GM21576 (cell line): ENCODE data around the gene IFIT1B.
"Not testable (repeated sequence)": the region's sequence is repeated elsewhere in the genome, so short reads cannot be mapped to it uniquely, and the experiment has no call there.

Source experiments
- ATAC-seq: cut with Tn5 transposase; IDR thresholded peaks from one replicate; pipeline ENCODE4 v1.9.1; 2021; ENCODE audit warnings: mild to moderate bottlenecking, moderate library complexity; ENCODE audit not compliant: unreplicated experiment

The IFIT1B gene

GRCh38 chr10:89379103-89379502, 1.2 kb downstream of the IFIT1B start:
- ATAC-seq: no peak

DNA sequence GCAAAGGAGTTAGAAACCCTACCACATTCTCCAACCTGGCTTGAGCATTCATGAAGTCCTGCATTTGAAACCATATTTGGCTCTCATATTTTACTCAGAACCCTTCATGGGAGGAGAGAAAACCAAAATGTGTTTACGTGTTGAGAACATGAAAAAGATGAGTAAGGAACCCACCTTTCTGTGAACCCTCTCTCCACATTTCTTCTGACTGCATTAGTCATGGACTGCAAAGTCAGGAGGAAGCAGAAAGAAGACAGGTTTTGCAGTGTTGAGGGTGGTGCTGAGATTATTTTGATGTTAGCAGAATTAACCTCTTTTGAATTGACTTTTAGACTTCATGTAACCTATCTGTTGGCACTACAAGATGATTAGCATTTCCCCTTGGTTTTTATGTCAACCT, 4.9 kb downstream of the IFIT1B start:
- ATAC-seq: no peak

DNA sequence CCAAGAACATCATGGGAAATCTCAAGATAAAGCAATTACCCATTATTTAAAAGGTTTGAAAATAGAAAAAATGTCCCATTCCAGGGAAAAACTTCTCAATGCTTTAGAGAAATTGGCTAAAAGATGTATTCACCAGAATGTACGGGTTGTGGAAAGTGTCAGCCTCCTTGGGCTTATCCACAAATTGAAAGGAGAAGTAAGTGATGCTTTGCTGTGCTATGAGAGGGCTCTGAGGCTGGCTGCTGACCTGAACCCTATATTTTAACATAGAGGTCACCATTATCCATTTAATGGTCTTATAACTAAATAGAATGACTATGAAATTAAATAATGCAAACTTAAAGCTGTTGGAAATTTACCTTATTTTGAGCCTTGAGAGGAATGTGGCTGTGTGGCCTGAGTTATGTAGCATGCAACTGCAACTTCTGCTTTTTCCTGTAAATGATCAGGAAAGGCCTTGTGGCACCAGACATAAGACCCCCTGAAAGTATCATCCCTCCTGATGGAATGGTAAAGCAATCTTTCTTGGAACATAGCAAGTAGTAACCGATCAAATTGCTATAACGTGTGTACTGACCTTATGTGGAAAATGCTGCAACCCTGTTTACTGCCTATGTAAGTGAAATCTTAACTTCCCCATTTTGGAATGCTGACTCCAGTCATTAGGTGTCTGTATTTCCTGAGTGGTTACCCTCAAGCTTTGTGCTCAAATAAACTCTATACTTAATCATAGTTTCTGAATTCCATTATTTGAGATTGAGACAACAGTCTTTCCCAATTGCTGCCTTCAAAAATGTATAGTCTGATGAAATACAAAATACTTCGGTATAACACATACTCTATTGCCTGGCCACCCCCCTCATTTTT, 6.9 kb downstream of the IFIT1B start:
- ATAC-seq: no peak

DNA sequence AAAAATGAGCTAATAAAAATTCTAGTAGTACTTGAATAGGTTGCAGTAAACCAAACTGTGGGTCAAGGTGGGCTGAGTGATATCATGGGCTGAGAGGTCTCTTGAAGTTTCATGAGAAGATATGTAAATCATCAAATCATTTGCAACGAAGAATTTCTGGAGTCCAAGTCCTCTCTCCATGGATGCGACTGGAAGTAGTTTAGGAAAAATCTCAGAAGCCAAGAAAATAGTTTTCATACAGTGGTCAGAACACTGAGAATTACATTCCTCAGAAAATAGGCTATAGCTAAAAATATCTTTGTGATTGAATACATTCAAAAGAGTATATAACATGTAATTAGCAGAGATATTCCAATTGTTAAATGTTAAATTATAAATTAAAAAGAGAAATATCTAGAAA, 10.9 kb downstream of the IFIT1B start:
- no peak for ATAC-seq

GRCh38 chr10:89389254-89389653, 11.4 kb downstream of the IFIT1B start:
- ATAC-seq: no peak

DNA sequence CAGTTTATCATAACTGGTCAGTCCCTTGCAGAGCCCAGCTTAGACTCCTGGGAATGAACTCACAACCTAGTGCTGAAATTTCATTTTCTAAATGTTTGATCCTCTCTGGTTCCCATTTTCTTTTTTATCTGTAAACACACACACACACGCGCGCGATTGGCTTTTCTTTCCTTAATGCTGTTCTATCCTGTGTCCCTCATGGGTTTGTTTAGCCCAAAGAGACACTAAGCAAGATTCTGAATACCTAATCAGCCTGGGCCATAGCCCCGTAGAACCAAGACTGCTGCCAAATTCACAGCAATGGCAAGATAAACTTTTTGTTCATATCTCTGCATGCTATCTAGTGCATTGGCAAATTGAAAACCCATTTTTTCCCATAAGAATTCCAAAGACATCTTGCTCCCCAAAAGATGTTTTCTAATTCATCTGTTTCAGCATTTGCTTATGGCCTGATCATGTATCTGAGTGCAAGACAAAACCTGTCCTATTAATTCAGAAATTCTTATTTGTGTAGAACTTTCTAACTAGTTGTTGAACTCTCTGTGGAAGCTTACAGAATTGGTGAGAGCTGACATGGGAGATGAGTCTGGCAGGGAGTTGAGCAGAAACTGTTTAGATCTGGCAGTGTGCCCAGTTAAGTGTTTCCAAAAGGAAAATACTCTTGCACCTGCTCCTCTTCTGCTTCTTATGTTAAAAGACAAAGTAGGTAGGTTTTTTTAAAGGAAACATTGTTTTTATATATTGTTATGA, 12.8 kb downstream of the IFIT1B start:
- ATAC-seq: no peak

DNA sequence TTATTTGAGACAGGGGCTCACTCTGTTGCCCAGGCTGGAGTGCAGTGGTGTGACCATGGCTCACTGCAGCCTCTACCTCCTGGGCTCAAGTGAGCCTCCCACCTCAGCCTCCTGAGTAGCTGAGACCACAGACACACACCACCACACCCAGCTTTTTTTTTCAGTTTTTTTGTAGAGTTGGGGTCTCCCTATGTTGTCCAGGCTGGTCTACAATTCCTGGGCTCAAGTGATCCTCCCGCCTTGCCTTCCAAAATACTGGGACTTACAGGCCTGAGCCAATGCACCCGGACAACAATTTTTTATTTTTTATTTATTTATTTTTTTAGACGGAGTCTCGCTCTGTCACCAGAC, 13.3 kb downstream of the IFIT1B start:
- ATAC-seq: not testable (repeated sequence)

DNA sequence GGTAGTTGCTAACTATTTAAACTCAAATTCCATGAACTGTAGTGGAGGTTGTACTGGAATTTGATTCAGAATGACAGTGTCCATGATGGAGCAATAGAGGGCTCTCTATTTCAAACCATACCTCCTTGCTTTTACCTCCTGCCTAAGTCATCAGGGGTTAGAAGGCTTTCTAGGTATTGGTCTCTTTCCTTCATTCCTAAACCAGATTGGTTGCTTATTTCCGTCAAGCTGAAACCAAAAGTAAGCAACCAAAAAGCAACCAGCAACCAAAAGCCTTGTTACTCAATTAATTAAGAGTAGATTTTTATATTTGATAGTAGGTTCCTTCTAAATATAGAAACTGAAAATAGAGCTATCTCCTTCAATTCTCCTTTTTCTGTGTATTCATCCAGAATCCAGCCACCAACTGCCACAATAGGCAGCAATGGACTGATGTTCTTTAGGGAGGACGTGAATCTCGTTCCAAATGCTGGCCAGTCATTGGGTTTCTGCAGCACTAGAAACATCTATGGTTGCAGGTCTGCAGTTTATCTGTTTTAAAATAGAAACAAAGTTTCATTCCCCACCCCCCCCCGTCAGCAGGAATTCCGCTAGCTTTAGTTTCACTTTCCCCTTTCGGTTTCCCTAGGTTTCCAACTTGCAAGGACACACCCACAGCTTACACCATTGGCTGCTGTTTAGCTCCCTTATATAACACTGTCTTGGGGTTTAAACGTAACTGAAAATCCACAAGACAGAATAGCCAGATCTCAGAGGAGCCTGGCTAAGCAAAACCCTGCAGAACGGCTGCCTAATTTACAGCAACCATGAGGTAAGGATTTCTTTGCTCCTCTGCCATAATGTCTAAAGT, 14.3 kb downstream of the IFIT1B start, which contains the start of gene IFIT1:
TSS of gene IFIT1 (plus strand) at position 717 of the 850 bp plus-strand sequence. CDS start at position 807, 90 bp downstream.
- ATAC-seq: peak; percentile 71

DNA sequence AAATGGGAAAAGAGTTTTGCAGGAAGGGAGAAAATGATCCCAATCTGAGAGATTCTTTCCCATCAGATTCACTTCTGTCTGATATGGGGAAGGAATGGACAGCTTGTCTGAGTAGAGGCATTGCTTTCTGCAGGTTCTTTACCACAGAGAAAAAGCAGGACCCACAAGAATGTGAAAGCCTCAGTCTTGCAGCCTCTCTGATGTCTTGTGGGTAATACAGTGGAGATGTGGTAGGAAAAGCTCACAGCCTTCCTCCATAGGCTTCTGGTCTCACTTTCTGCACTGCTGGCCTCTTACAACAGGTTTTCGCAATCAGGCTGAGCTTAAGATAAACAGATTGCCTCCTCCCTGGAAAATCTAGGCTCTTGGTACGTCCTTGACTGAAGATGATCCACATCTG, 15.1 kb downstream of the IFIT1B start:
- ATAC-seq: peak; percentile 29

DNA sequence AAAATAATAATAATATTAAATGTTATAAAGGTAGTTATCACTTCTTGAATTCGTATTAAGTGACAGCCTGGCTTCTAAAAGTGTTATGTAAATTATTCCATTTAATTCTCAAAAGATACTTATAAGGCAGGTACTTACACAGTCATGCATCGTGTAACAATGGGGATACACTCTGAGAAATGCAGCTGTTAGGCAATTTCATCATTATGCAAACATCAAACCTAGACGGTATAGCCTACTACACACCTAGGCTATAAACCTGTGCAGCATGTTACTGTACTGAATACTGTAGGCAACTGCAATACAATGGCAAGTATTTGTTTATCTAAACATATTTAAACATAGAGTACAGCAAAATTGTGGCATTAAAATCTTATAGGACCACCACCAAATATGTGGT, 16.0 kb downstream of the IFIT1B start:
- no peak for ATAC-seq

DNA sequence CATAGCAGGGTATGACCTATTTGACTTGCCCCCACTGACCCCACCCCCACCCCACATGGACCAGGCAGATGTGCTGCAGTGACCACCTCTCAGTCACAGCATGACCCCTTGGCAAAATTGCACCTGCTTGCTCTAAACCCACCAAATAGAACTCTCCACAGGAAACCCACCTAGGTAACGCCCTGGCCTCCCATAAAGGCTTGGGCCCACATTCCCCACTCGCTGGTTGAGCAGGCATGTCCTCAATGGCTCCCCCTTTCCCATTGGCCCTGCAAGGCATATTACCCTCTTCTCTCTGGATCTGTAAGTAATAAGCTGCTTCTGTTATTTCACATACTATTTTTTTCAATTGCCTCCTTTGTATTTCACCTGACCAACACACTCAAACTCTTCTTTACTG, 17.3 kb downstream of the IFIT1B start:
- ATAC-seq: no peak

- no peak for ATAC-seq
These were observed 20.3 kb downstream of the IFIT1B start for GRCh38 chr10:89398003-89398749.

GRCh38 chr10:89399956-89400355, 22.1 kb downstream of the IFIT1B start:
- no peak for ATAC-seq

DNA sequence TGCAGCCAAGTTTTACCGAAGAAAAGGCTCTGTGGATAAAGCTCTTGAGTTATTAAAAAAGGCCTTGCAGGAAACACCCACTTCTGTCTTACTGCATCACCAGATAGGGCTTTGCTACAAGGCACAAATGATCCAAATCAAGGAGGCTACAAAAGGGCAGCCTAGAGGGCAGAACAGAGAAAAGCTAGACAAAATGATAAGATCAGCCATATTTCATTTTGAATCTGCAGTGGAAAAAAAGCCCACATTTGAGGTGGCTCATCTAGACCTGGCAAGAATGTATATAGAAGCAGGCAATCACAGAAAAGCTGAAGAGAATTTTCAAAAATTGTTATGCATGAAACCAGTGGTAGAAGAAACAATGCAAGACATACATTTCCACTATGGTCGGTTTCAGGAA, 25.2 kb downstream of the IFIT1B start:
- no peak for ATAC-seq

DNA sequence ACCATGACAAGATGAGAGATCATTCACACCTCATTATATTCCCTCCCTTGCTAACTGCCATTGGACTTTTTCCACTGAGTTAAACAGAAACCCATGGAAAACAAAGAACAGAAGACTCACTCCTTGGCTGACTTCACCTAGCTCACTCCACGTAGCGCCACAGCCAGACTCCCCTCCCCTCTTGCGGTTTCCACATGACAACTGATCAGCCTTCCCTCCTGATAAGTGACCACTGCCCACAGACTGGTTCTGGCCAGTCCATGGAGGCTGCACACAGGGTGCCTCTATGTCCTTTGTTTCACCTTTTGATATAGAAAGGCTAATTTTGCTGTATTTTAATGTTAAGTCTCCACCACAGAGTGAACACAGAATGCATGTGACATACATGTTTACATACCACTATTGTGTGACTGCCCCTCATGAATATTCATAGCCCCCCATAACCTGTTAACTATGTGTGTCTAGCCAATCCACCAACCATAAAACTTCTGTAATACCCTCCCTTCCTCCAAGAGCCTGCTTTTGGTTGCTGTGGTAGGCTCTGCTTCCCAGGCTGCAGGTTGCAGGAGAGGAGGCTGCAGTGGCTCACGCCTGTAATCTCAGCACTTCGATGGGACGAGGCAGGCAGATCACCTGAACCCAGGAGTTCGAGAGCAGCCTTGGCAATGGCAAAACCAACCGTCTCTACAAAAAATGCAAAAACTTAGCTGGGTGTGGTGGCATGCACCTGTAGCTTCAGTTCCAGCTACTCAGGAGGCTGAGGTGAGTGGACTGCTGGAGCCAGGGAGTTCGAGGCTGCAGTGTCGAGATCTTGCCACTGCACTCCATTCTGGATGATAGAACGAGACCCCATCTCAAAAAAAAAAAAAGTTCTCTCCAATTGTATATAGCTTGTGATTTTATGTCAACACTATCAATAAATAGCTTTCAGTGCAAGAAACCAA, 26.5 kb downstream of the IFIT1B start:
- ATAC-seq: no peak

DNA sequence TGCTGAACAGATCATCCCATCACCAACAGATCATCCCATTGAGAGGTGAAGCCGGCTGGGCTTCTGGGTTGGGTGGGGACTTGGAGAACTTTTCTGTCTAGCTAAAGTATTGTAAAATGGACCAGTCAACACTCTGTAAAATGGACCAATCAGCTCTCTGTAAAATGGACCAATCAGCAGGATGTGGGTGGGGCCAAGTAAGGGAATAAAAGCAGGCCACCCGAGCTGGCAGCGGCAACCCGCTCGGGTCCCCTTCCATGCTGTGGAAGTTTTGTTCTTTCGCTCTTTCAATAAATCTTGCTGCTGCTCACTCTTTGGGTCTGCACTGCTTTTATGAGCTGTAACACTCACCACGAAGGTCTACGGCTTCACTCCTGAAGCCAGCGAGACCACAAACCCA, 28.3 kb downstream of the IFIT1B start:
- ATAC-seq: not testable (repeated sequence)

DNA sequence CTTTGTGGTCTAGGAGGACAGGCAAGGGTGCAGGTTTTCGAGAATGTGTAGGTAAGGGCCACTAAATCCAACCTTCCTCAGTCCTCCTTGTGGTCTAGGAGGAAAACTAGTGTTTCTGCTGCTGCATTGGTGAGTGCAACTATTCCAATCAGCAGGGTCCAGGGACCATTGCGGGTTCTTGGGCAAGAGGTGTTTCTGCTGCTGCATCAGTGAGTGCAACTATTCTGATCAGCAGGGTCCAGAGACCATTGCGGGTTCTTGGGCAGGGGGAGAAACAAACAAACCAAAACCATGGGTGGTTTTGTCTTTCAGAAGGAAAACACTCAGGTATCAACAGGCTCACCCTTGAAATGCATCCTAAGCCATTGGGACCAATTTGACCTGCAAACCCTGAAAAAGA, 29.9 kb downstream of the IFIT1B start:
- not testable (repeated sequence) for ATAC-seq

GRCh38 chr10:89409282-89409681, 31.4 kb downstream of the IFIT1B start:
- not testable (repeated sequence) for ATAC-seq

DNA sequence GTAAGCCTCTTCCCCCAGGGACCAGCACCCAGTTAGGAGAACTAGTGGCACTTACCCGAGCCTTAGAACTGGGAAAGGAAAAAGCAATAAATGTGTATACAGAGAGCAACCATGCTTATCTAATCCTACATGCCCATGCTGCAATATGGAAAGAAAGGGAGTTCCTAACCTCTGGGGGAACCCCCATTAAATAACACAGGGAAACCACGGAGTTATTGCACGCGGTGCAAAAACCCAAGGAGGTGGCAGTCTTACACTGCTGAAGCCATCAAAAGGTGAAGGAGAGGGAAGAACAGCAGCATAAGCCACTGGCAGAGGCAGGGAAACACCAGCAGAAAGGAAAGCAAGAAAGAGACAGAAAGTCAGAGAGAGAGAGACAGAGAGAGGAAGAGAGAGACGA, 32.7 kb downstream of the IFIT1B start:
- not testable (repeated sequence) for ATAC-seq
